SK-N-SH (cell line): ENCODE measurements around the gene WNK1. TPM values are rescaled to one million over a fixed set of nuclear protein-coding genes. Genes with fewer than 3 reads are reported as not detected.

Experiments
- CTCF ChIA-PET: fragments of 300-600, 350-600 bp; formaldehyde crosslinking; extraction: SDS; loops from one replicate; lab custom pipeline; 2021; lab: Yijun Ruan, JAX
- POLR2A ChIA-PET: fragments of 350-600 bp; sonication (Branson Sonifier 250); formaldehyde crosslinking; extraction: SDS; loops from one replicate; lab custom pipeline; 2020; ENCODE audit warnings: antibody characterized with exemption, inconsistent platforms; lab: Yijun Ruan, JAX
- DNase-seq: peaks from one replicate; pipeline ENCODE4 v3.0.0; 2012
- H2AFZ ChIP-seq: fragments of 200-600 bp; sonication (generic); 2 replicates; pipeline ENCODE4 v1.8.1; 2016; ENCODE audit warnings: antibody characterized with exemption, mild to moderate bottlenecking, low read depth
- H3F3A ChIP-seq: fragments of 200-600 bp; sonication (generic); replicated peaks from 2 replicates; pipeline ENCODE3; 2016; ENCODE audit warnings: antibody characterized with exemption, mild to moderate bottlenecking; ENCODE audit not compliant: insufficient read depth
- H3K27ac ChIP-seq, 2 experiments: fragments of 200-500 bp in 1 of 2; fragments of 200-600 bp in 1 of 2; sonication (Bioruptor generic) in 1 of 2; sonication (generic), shearing (Covaris generic) in 1 of 2; 2 replicates each; pipeline versions ENCODE4 v1.5.1 to v1.6.1; 2014 to 2016; ENCODE audit warnings: low read depth in 2 of 2, inconsistent platforms in 1 of 2, low read length in 1 of 2, mild to moderate bottlenecking in 1 of 2, mixed read lengths in 1 of 2
- H3K27me3 ChIP-seq: fragments of 200-600 bp; sonication (generic), shearing (Covaris generic); 2 replicates; pipeline ENCODE4 v1.6.1; 2016; ENCODE audit warnings: mixed run types; ENCODE audit not compliant: insufficient read depth
- H3K36me3 ChIP-seq, 2 experiments: fragments of 200-500 bp in 1 of 2; fragments of 200-600 bp in 1 of 2; sonication (Bioruptor generic) in 1 of 2; sonication (generic) in 1 of 2; replicated peaks in 1 of 2; 2 replicates each; pipeline versions ENCODE3 to v1.5.1; 2014 to 2016; ENCODE audit warnings: low read length in 1 of 2, mild to moderate bottlenecking in 1 of 2; ENCODE audit not compliant: insufficient read depth in 2 of 2, control insufficient read depth in 1 of 2
- H3K4me1 ChIP-seq, 2 experiments: fragments of 200-500 bp in 1 of 2; fragments of 200-600 bp in 1 of 2; sonication (Bioruptor generic) in 1 of 2; sonication (generic), shearing (Covaris generic) in 1 of 2; 2 replicates each; pipeline versions ENCODE4 v1.5.1 to v1.6.1; 2014 to 2016; ENCODE audit warnings: low read depth in 1 of 2, low read length in 1 of 2, mixed run types in 1 of 2; ENCODE audit not compliant: insufficient read depth in 2 of 2, control insufficient read depth in 1 of 2
- H3K4me2 ChIP-seq: fragments of 200-600 bp; sonication (generic), shearing (Covaris generic); 2 replicates; pipeline ENCODE4 v1.6.1; 2017; ENCODE audit warnings: mixed run types
- H3K4me3 ChIP-seq, 2 experiments: fragments of 200-500 bp in 1 of 2; fragments of 200-600 bp in 1 of 2; sonication (Bioruptor generic) in 1 of 2; sonication (generic), shearing (Covaris generic) in 1 of 2; 2 replicates each; pipeline versions ENCODE4 v1.5.1 to v1.8.1; 2014 to 2016; ENCODE audit warnings: low read depth in 2 of 2, inconsistent platforms in 1 of 2, low read length in 1 of 2, mild to moderate bottlenecking in 1 of 2, mixed read lengths in 1 of 2, moderate library complexity in 1 of 2
- H3K79me2 ChIP-seq: fragments of 200-600 bp; sonication (generic); 2 replicates; pipeline ENCODE4 v1.8.1; 2017; ENCODE audit warnings: mild to moderate bottlenecking; ENCODE audit not compliant: insufficient read depth
- H3K9ac ChIP-seq: fragments of 200-600 bp; sonication (generic); 2 replicates; pipeline ENCODE4 v1.6.1; 2017; ENCODE audit warnings: mixed run types
- H3K9me2 ChIP-seq: fragments of 200-600 bp; sonication (generic); 2 replicates; pipeline ENCODE4 v1.6.1; 2017; ENCODE audit warnings: mixed run types
- H3K9me3 ChIP-seq: fragments of 200-600 bp; sonication (generic); 2 replicates; pipeline ENCODE4 v1.6.1; 2017; ENCODE audit warnings: mixed run types, mild to moderate bottlenecking, moderate library complexity
- H4K20me1 ChIP-seq: fragments of 200-600 bp; sonication (generic); 2 replicates; pipeline ENCODE4 v1.6.1; 2017; ENCODE audit warnings: mild to moderate bottlenecking, mixed run types; ENCODE audit not compliant: insufficient read depth
- GABPA ChIP-seq: IDR thresholded peaks from 2 replicates; pipeline ENCODE4 v1.4.0; 2012; ENCODE audit warnings: low read depth, mild to moderate bottlenecking
- MEF2A ChIP-seq: IDR thresholded peaks from 2 replicates; pipeline ENCODE4 v1.4.0; 2012; ENCODE audit warnings: low read depth, borderline replicate concordance
- NFIC ChIP-seq: IDR thresholded peaks from 2 replicates; pipeline ENCODE4 v1.4.0; 2012; ENCODE audit warnings: borderline replicate concordance
- PBX3 ChIP-seq: IDR thresholded peaks from 2 replicates; pipeline ENCODE4; 2012
- RFX5 ChIP-seq: IDR thresholded peaks from 2 replicates; pipeline ENCODE4 v1.6.1; 2012; ENCODE audit warnings: mild to moderate bottlenecking, improper control_type of control experiment, low read length
- TAF1 ChIP-seq: IDR thresholded peaks from 2 replicates; pipeline ENCODE4 v1.6.1; 2012; ENCODE audit warnings: low read depth, mild to moderate bottlenecking, low read length, moderate library complexity, borderline replicate concordance
- WGBS: methylation state at CpG from one replicate; pipeline ENCODE4 v1.1.6; 2017; ENCODE audit warnings: low lambda C conversion rate; 5-methylcytosine and 5-hydroxymethylcytosine counted together
- polyA plus RNA-seq, 3 experiments: library from polyadenylated mRNA; depleted of rRNA; stranded (reverse); fragments of >200 nt; gene quantifications; 2 replicates each; pipeline ENCODE4 v1.2.3, GENCODE V29; 2012

Gene WNK1
- polyA plus RNA-seq, 1 of the 3 experiments (the other 2 are of a cell fraction), result 30.5 TPM

GRCh38 chr12:768434-768833 lies 16.1 kb downstream of the WNK1 start:
- Histone ChIP-seq H3K4me1 (peaks cover 0 to 4% of the 10 kb centered on the region in 2 experiments; a peak in 3 of 4 replicates), H3K79me2 (peaks cover 100% of the 10 kb centered on the region), H3K36me3 (no peaks in the 10 kb centered on the region), H4K20me1 (peaks cover 97% of the 10 kb centered on the region), H3F3A (peaks cover 8% of the 10 kb centered on the region), H3K9ac (no peak overlapping the region), H3K4me3 (no peak overlapping the region), H2AFZ (no peak overlapping the region), H3K27ac (no peak overlapping the region), H3K27me3 (no peaks in the 10 kb centered on the region), H3K9me2 (no peaks in the 10 kb centered on the region), H3K9me3 (no peaks in the 10 kb centered on the region), H3K4me2 (no peak overlapping the region)
- ChIA-PET POLR2A (no interaction called here), CTCF (interaction anchor here (1.1 to 1.7 kb wide), 2 partner anchors 13 to 199 kb away, joined by 3 read pairs; no protein-coding TSS in a partner anchor)
- 92% methylated on average over 1 of the region's 1 CpG for WGBS
- no peak for DNase-seq
- no peak for TF ChIP-seq GABPA
- no peak for TF ChIP-seq TAF1
- TF ChIP-seq NFIC, result no peak
- TF ChIP-seq, all 33 proteins: peak for 0

GRCh38 chr12:770479-770878 lies 18.1 kb downstream of the WNK1 start:
- no peaks in the 10 kb centered on the region for H3K9me3 ChIP-seq
- no peak overlapping the region for H2AFZ ChIP-seq
- H3F3A ChIP-seq, result peaks cover 15% of the 10 kb centered on the region
- TF ChIP-seq RFX5, result no peak
- ChIA-PET CTCF (interaction anchor here (1.5 to 1.6 kb wide), 2 partner anchors 19 to 194 kb away, joined by 3 to 4 read pairs; no protein-coding TSS in a partner anchor), POLR2A (no interaction called here)
- peaks cover 100% of the 10 kb centered on the region for H3K79me2 ChIP-seq
- peaks cover 2 to 15% of the 10 kb centered on the region in 2 experiments; a peak in 3 of 4 replicates for H3K4me1 ChIP-seq
- H3K36me3 ChIP-seq, result no peaks in the 10 kb centered on the region
- H3K9me2 ChIP-seq, result no peaks in the 10 kb centered on the region
- no peak overlapping the region for H3K4me3 ChIP-seq
- DNase-seq, result no peak
- 96% methylated on average over 2 of the region's 2 CpGs for WGBS
- H3K27ac ChIP-seq, result no peak overlapping the region
- H3K4me2 ChIP-seq, result no peak overlapping the region
- no peaks in the 10 kb centered on the region for H3K27me3 ChIP-seq
- H4K20me1 ChIP-seq, result peaks cover 97% of the 10 kb centered on the region
- no peak overlapping the region for H3K9ac ChIP-seq

- TF ChIP-seq MEF2A (no peak), PBX3 (no peak)
- no peak overlapping the region for H3K27ac ChIP-seq
- DNase-seq, result no peak
- H3K4me3 ChIP-seq, result no peak overlapping the region
- H3K27me3 ChIP-seq, result no peaks in the 10 kb centered on the region
- peaks cover 99% of the 10 kb centered on the region for H4K20me1 ChIP-seq
- no peak overlapping the region for H3K4me2 ChIP-seq
- H3F3A ChIP-seq, result peaks cover 15% of the 10 kb centered on the region
- POLR2A ChIA-PET, result no interaction called here
- H3K9ac ChIP-seq, result no peak overlapping the region
- H3K9me3 ChIP-seq, result no peaks in the 10 kb centered on the region
- peaks cover 100% of the 10 kb centered on the region for H3K79me2 ChIP-seq
- no peaks in the 10 kb centered on the region for H3K36me3 ChIP-seq
- CTCF ChIA-PET, result interaction anchor here (0.8 to 1.7 kb wide), 4 partner anchors 8 to 196 kb away, joined by 3 to 4 read pairs (median 4); partner anchors contain the start of gene RAD52
- H2AFZ ChIP-seq, result no peak overlapping the region
- 94% methylated on average over 5 of the region's 5 CpGs for WGBS
- H3K9me2 ChIP-seq, result no peaks in the 10 kb centered on the region
- H3K4me1 ChIP-seq, result peaks cover 2 to 17% of the 10 kb centered on the region in 2 experiments; a peak in 3 of 4 replicates
Observed at GRCh38 chr12:772056-772697, 19.8 kb downstream of the WNK1 start.
